Thyroid gland (tissue), 4 donors: ENCODE measurements around the gene HECW1.

Experiments used
- POLR2A ChIP-seq, 2 donors: fragments of 450-650 bp; IDR thresholded peaks; one replicate each; pipeline ENCODE4 v1.6.1; 2017; ENCODE audit warnings: antibody characterized with exemption in 2 of 2, mild to moderate bottlenecking in 2 of 2, moderate library complexity in 1 of 2
- TF ChIP-seq, protein P1 (sequence below), 6 experiments: fragments of 200-600 bp in 3 of 6; fragments of 450-650 bp in 3 of 6; sonication (generic) in 3 of 6; IDR thresholded peaks; one replicate each; pipeline ENCODE4 v1.5.1; 2016 to 2019; ENCODE audit warnings: antibody characterized with exemption in 6 of 6, mild to moderate bottlenecking in 2 of 6, inconsistent platforms in 1 of 6, moderate library complexity in 1 of 6

DNA sequence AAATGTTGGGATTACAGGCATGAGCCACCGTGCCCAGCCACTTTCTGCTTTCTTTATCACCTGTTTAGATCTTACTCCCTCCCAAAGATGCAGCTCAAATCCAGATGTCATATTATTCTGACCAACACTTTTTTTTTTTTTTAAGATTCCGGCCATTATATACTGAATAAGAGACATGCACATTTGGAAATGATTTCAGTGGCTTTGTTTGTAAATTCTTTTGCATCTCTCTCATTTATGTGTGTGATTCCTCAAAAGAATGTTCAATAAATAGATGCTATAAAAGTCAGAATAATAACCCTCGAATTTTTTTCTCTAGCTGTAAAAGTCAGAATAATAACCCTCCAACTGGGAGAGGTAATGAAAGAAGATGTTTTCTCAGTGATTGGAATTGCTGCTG is 25.4 kb downstream of the HECW1 start:
- TF ChIP-seq, protein P1, sequence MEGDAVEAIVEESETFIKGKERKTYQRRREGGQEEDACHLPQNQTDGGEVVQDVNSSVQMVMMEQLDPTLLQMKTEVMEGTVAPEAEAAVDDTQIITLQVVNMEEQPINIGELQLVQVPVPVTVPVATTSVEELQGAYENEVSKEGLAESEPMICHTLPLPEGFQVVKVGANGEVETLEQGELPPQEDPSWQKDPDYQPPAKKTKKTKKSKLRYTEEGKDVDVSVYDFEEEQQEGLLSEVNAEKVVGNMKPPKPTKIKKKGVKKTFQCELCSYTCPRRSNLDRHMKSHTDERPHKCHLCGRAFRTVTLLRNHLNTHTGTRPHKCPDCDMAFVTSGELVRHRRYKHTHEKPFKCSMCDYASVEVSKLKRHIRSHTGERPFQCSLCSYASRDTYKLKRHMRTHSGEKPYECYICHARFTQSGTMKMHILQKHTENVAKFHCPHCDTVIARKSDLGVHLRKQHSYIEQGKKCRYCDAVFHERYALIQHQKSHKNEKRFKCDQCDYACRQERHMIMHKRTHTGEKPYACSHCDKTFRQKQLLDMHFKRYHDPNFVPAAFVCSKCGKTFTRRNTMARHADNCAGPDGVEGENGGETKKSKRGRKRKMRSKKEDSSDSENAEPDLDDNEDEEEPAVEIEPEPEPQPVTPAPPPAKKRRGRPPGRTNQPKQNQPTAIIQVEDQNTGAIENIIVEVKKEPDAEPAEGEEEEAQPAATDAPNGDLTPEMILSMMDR (IDR thresholded peaks at IDR 0.05): no peak
- no peak for TF ChIP-seq POLR2A (IDR thresholded peaks at IDR 0.05)
